Measurements from ENCODE around the gene PLEKHM3.

GRCh38 chr2:208066016-208066415 lies 40.7 kb upstream of the PLEKHM3 start:
- TF ChIP-seq FOXM1 (IDR thresholded peaks at IDR 0.05; ENCODE audit: borderline replicate concordance, low read depth) (no peak), REST (IDR thresholded peaks at IDR 0.05; ENCODE audit: low read depth) (no peak), CREB1 (IDR thresholded peaks at IDR 0.05; ENCODE audit: low read depth) (no peak), MAX (IDR thresholded peaks at IDR 0.05) (no peak), ZBTB7A (IDR thresholded peaks at IDR 0.05; ENCODE audit: low read depth) (no peak), RAD21 (IDR thresholded peaks at IDR 0.05; ENCODE audit: low read depth) (no peak), TCF12 (IDR thresholded peaks at IDR 0.05; ENCODE audit: low read depth) (no peak), EP300 (IDR thresholded peaks at IDR 0.05; ENCODE audit: borderline replicate concordance) (no peak), NFIC (IDR thresholded peaks at IDR 0.05) (no peak), TAF1 (IDR thresholded peaks at IDR 0.05; ENCODE audit: low read depth) (no peak), CEBPB (IDR thresholded peaks at IDR 0.05) (no peak), TEAD4 (IDR thresholded peaks at IDR 0.05) (no peak), USF1 (IDR thresholded peaks at IDR 0.05) (no peak)
